Gastrocnemius medialis (tissue), 4 donors: ENCODE measurements around the gene SYNGR2.

Source experiments
- CTCF ChIP-seq, 5 experiments: fragments of 450-650 bp in 3 of 5; fragments of 200-600 bp in 2 of 5; sonication (generic) in 2 of 5; IDR thresholded peaks in 4 of 5; conservative IDR thresholded peaks in 1 of 5; 1 replicate in 4 of 5; 2 replicates in 1 of 5; pipeline ENCODE4 v1.5.1; 2016 to 2019; ENCODE audit warnings: antibody characterized with exemption in 5 of 5, mild to moderate bottlenecking in 3 of 5, moderate library complexity in 3 of 5
- POLR2A ChIP-seq, 2 donors: fragments of 450-650 bp; IDR thresholded peaks; one replicate each; pipeline ENCODE4 v1.6.1; 2017; ENCODE audit warnings: antibody characterized with exemption in 2 of 2, mild to moderate bottlenecking in 2 of 2, moderate library complexity in 2 of 2

DNA sequence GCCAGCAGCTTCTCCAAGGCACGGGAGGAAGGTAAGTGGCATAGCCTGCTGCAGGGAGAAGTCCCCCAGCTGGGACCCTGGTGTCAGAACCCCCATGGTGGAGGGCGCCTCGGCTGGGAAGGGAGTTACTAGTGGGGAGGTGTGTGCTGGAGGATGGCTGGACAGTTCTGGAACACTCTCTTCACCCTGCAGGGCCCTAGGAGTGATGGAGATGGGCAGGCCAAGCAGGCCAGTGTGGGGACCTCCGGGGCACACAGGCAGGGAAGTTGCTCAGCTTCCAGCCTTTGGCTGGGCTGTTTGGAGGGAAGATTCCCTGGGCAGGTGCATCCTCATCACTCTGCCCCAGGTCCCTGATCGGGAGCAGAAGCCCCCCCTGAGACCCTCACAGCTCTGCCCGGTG lies 21.5 kb upstream of the SYNGR2 start:
- TF ChIP-seq CTCF (IDR thresholded peaks at IDR 0.05 in 4 of 5, conservative IDR thresholded peaks at IDR 0.05 in 1 of 5) = no peak
- TF ChIP-seq POLR2A (IDR thresholded peaks at IDR 0.05) = no peak
